HEK293 (cell line): ENCODE measurements around the gene BCL7C.

ENCODE experiments used
- CTCF ChIA-PET: fragments of 350-600 bp; formaldehyde crosslinking; extraction: SDS; loops from one replicate; lab custom pipeline; 2021; ENCODE audit warnings: antibody characterized with exemption; lab: Yijun Ruan, JAX
- POLR2A ChIA-PET: fragments of 300-600 bp; formaldehyde crosslinking; extraction: SDS; loops from one replicate; lab custom pipeline; 2020; ENCODE audit warnings: antibody characterized with exemption, inconsistent platforms; lab: Yijun Ruan, JAX
- H3K27ac ChIP-seq: fragments of 200-500 bp; sonication (Bioruptor generic); 2 replicates; pipeline ENCODE4 v1.5.1; 2014; ENCODE audit warnings: low read depth, low read length, control low read depth, inconsistent platforms; ENCODE audit errors: extremely low read depth
- H3K36me3 ChIP-seq, 2 experiments: fragments of 200-500 bp in 1 of 2; sonication (Bioruptor generic) in 1 of 2; 1 replicate in 1 of 2; 2 replicates in 1 of 2; pipeline ENCODE4 v1.5.1; 2014 to 2017; ENCODE audit warnings: inconsistent platforms in 2 of 2, low read length in 2 of 2; ENCODE audit not compliant: control insufficient read depth in 2 of 2, insufficient read depth in 1 of 2
- H3K4me1 ChIP-seq: fragments of 200-500 bp; sonication (Bioruptor generic); 2 replicates; pipeline ENCODE4 v1.5.1; 2014; ENCODE audit warnings: mild to moderate bottlenecking, low read length, inconsistent platforms; ENCODE audit not compliant: control insufficient read depth, insufficient read depth
- H3K4me3 ChIP-seq: 2 replicates; pipeline ENCODE4 v1.5.1; 2011; ENCODE audit warnings: low read depth, mild to moderate bottlenecking, control low read depth, low read length, moderate library complexity
- H3K9me3 ChIP-seq: fragments of 200-500 bp; sonication (Bioruptor generic); 2 replicates; pipeline ENCODE4 v1.5.1; 2014; ENCODE audit warnings: low read depth, low read length, inconsistent platforms; ENCODE audit not compliant: control insufficient read depth, insufficient read depth
- HOXD13 ChIP-seq: sonication (generic); formaldehyde crosslinking; IDR thresholded peaks from 2 replicates; pipeline ENCODE4 v1.8.0; 2022; ENCODE audit warnings: missing genetic modification reagents, borderline replicate concordance
- KLF1 ChIP-seq: fragments of 450-650 bp; formaldehyde crosslinking; IDR thresholded peaks from 2 replicates; pipeline ENCODE4 v1.5.1; 2016; ENCODE audit warnings: missing biosample characterization, missing genetic modification characterization
- KLF7 ChIP-seq: fragments of 450-650 bp; formaldehyde crosslinking; IDR thresholded peaks from 2 replicates; pipeline ENCODE4 v1.5.1; 2016; ENCODE audit warnings: missing biosample characterization, missing genetic modification characterization, borderline replicate concordance
- KLF8 ChIP-seq: fragments of 450-650 bp; formaldehyde crosslinking; IDR thresholded peaks from 2 replicates; pipeline ENCODE4 v1.5.1; 2016; ENCODE audit warnings: missing biosample characterization, missing genetic modification characterization
- OVOL3 ChIP-seq: fragments of 450-650 bp; formaldehyde crosslinking; IDR thresholded peaks from 2 replicates; pipeline ENCODE4 v1.5.1; 2016; ENCODE audit warnings: missing biosample characterization, missing genetic modification characterization
- ZBTB17 ChIP-seq: fragments of 450-650 bp; formaldehyde crosslinking; IDR thresholded peaks from 2 replicates; pipeline ENCODE4 v1.5.1; 2016; ENCODE audit warnings: missing biosample characterization, missing genetic modification characterization
- ZBTB21 ChIP-seq: fragments of 450-650 bp; formaldehyde crosslinking; IDR thresholded peaks from 2 replicates; pipeline ENCODE4 v1.5.1; 2017; ENCODE audit warnings: missing biosample characterization, missing genetic modification characterization
- ZBTB48 ChIP-seq: fragments of 450-650 bp; formaldehyde crosslinking; IDR thresholded peaks from 2 replicates; pipeline ENCODE4 v1.5.1; 2016; ENCODE audit warnings: missing biosample characterization, missing genetic modification characterization
- ZBTB8A ChIP-seq: fragments of 450-650 bp; formaldehyde crosslinking; IDR thresholded peaks from 2 replicates; pipeline ENCODE4 v1.5.1; 2016; ENCODE audit warnings: missing biosample characterization, missing genetic modification characterization
- ZNF132 ChIP-seq: fragments of 450-650 bp; formaldehyde crosslinking; IDR thresholded peaks from 2 replicates; pipeline ENCODE4 v1.5.1; 2017; ENCODE audit warnings: missing biosample characterization, missing genetic modification characterization, borderline replicate concordance
- ZNF146 ChIP-seq: fragments of 450-650 bp; formaldehyde crosslinking; IDR thresholded peaks from 2 replicates; pipeline ENCODE4 v1.5.1; 2016; ENCODE audit warnings: missing biosample characterization, missing genetic modification characterization
- ZNF174 ChIP-seq: fragments of 450-650 bp; formaldehyde crosslinking; IDR thresholded peaks from 2 replicates; pipeline ENCODE4 v1.5.0; 2017; ENCODE audit warnings: missing biosample characterization, mild to moderate bottlenecking, missing genetic modification characterization
- ZNF311 ChIP-seq: fragments of 450-650 bp; formaldehyde crosslinking; IDR thresholded peaks from 2 replicates; pipeline ENCODE4 v1.5.1; 2017; ENCODE audit warnings: missing biosample characterization, missing genetic modification characterization, borderline replicate concordance
- ZNF335 ChIP-seq: fragments of 450-650 bp; formaldehyde crosslinking; conservative IDR thresholded peaks from 2 replicates; pipeline ENCODE4 v1.5.1; 2016; ENCODE audit warnings: missing biosample characterization, missing genetic modification characterization
- ZNF341 ChIP-seq: fragments of 450-650 bp; formaldehyde crosslinking; IDR thresholded peaks from 2 replicates; pipeline ENCODE4; 2016; ENCODE audit warnings: low read depth, missing biosample characterization, missing genetic modification characterization
- ZNF354C ChIP-seq: fragments of 450-650 bp; formaldehyde crosslinking; IDR thresholded peaks from 2 replicates; pipeline ENCODE4 v1.5.1; 2016; ENCODE audit warnings: missing biosample characterization, missing genetic modification characterization, low read depth, borderline replicate concordance
- ZNF473 ChIP-seq: fragments of 450-650 bp; formaldehyde crosslinking; IDR thresholded peaks from 2 replicates; pipeline ENCODE4 v1.5.1; 2017; ENCODE audit warnings: missing biosample characterization, missing genetic modification characterization
- ZNF501 ChIP-seq: fragments of 450-650 bp; formaldehyde crosslinking; IDR thresholded peaks from 2 replicates; pipeline ENCODE4 v1.5.1; 2016; ENCODE audit warnings: missing biosample characterization, missing genetic modification characterization
- ZNF514 ChIP-seq: fragments of 450-650 bp; formaldehyde crosslinking; IDR thresholded peaks from 2 replicates; pipeline ENCODE4 v1.5.1; 2016; ENCODE audit warnings: missing biosample characterization, missing genetic modification characterization
- ZNF521 ChIP-seq: fragments of 450-650 bp; formaldehyde crosslinking; IDR thresholded peaks from 2 replicates; pipeline ENCODE4 v1.5.1; 2017; ENCODE audit warnings: missing biosample characterization, mild to moderate bottlenecking, missing genetic modification characterization
- ZNF571 ChIP-seq: fragments of 450-650 bp; formaldehyde crosslinking; IDR thresholded peaks from 2 replicates; pipeline ENCODE4 v1.5.0; 2017; ENCODE audit warnings: missing biosample characterization, missing genetic modification characterization
- ZNF596 ChIP-seq: fragments of 450-650 bp; IDR thresholded peaks from 2 replicates; pipeline ENCODE4 v1.5.0; 2018; ENCODE audit warnings: missing biosample characterization, mild to moderate bottlenecking, missing genetic modification characterization, moderate library complexity
- ZNF670 ChIP-seq: fragments of 450-650 bp; formaldehyde crosslinking; IDR thresholded peaks from 2 replicates; pipeline ENCODE4 v1.5.1; 2016; ENCODE audit warnings: missing biosample characterization, missing genetic modification characterization, low read depth
- ZSCAN5A ChIP-seq: fragments of 450-650 bp; formaldehyde crosslinking; IDR thresholded peaks from 2 replicates; pipeline ENCODE4 v1.5.1; 2016; ENCODE audit warnings: missing biosample characterization, missing genetic modification characterization
- TF ChIP-seq, protein P1 (sequence below): fragments of 450-650 bp; formaldehyde crosslinking; IDR thresholded peaks from 2 replicates; pipeline ENCODE4 v1.5.1; 2016; ENCODE audit warnings: missing biosample characterization, missing genetic modification characterization
- TF ChIP-seq, protein P2 (sequence below): fragments of 450-650 bp; formaldehyde crosslinking; IDR thresholded peaks from 2 replicates; pipeline ENCODE4 v1.5.1; 2016; ENCODE audit warnings: missing biosample characterization, missing genetic modification characterization, low read depth
- TF ChIP-seq, protein P3 (sequence below): fragments of 450-650 bp; formaldehyde crosslinking; IDR thresholded peaks from 2 replicates; pipeline ENCODE4 v1.5.1; 2016; ENCODE audit warnings: missing biosample characterization, missing genetic modification characterization
- TF ChIP-seq, protein P4 (sequence below): fragments of 450-650 bp; formaldehyde crosslinking; IDR thresholded peaks from 2 replicates; pipeline ENCODE4 v1.5.1; 2016; ENCODE audit warnings: missing biosample characterization, missing genetic modification characterization, borderline replicate concordance

BCL7C gene

GRCh38 chr16:30896889-30897733 lies 3.2 kb upstream of the BCL7C start (continued):
- TF ChIP-seq ZBTB21 (tag by site-specific recombination) (no peak), OVOL3 (tag by site-specific recombination) (no peak), ZNF521 (tag by site-specific recombination) (no peak), KLF8 (tag by site-specific recombination) (peak; percentile 60; the same call in 1 of the 2 replicates), ZNF596 (tag by site-specific recombination) (no peak), ZBTB8A (tag by site-specific recombination) (peak; percentile 32), HOXD13 (CRISPR knock-in tag) (no peak), ZNF174 (tag by site-specific recombination) (no peak), ZNF670 (tag by site-specific recombination) (no peak), ZBTB17 (0 out of 2 replicates have a peak, but pooled peaks have one; percentile 18), ZNF501 (tag by site-specific recombination) (no peak), ZNF354C (no peak), ZNF311 (tag by site-specific recombination) (no peak), ZSCAN5A (tag by site-specific recombination) (no peak), ZNF146 (tag by site-specific recombination) (no peak), ZBTB48 (tag by site-specific recombination) (peak; percentile 68; the same call in 1 of the 2 replicates), ZNF571 (tag by site-specific recombination) (no peak), ZNF341 (tag by site-specific recombination) (no peak), KLF7 (tag by site-specific recombination) (0 out of 2 replicates have a peak, but pooled peaks have one; percentile 3)
- TF ChIP-seq, protein P1, sequence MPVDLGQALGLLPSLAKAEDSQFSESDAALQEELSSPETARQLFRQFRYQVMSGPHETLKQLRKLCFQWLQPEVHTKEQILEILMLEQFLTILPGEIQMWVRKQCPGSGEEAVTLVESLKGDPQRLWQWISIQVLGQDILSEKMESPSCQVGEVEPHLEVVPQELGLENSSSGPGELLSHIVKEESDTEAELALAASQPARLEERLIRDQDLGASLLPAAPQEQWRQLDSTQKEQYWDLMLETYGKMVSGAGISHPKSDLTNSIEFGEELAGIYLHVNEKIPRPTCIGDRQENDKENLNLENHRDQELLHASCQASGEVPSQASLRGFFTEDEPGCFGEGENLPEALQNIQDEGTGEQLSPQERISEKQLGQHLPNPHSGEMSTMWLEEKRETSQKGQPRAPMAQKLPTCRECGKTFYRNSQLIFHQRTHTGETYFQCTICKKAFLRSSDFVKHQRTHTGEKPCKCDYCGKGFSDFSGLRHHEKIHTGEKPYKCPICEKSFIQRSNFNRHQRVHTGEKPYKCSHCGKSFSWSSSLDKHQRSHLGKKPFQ (tag by site-specific recombination), result no peak
- TF ChIP-seq, protein P2, sequence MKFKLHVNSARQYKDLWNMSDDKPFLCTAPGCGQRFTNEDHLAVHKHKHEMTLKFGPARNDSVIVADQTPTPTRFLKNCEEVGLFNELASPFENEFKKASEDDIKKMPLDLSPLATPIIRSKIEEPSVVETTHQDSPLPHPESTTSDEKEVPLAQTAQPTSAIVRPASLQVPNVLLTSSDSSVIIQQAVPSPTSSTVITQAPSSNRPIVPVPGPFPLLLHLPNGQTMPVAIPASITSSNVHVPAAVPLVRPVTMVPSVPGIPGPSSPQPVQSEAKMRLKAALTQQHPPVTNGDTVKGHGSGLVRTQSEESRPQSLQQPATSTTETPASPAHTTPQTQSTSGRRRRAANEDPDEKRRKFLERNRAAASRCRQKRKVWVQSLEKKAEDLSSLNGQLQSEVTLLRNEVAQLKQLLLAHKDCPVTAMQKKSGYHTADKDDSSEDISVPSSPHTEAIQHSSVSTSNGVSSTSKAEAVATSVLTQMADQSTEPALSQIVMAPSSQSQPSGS (tag by site-specific recombination), result no peak

GRCh38 chr16:30896261-30896888 lies 2.5 kb upstream of the BCL7C start, which contains the start of gene CTF1:
TSS of gene CTF1 (plus strand) at chr16:30896614. CDS start at chr16:30896644, 30 bp downstream.
- H3K36me3 ChIP-seq, result peaks cover 6 to 10% of the 10 kb centered on the region in 2 experiments; a peak in 2 of 3 replicates
- CTCF ChIA-PET, result interaction anchor here (0.6 to 1.8 kb wide), 4 partner anchors 30 to 82 kb away, joined by 3 to 4 read pairs (median 4); no protein-coding TSS in a partner anchor
- H3K27ac ChIP-seq, result peak within 1 kb of the TSS; percentile 53
- no peaks in the 10 kb centered on the region for H3K9me3 ChIP-seq
- peak within 1 kb of the TSS; percentile 32 for H3K4me3 ChIP-seq
- POLR2A ChIA-PET, result interaction anchor here (1.0 kb wide), 1 partner anchor 148 kb away, joined by 4 read pairs; the partner anchor contains the start of gene PHKG2
- no peaks in the 10 kb centered on the region; the same call in 1 of the 2 replicates for H3K4me1 ChIP-seq
- peak; percentile 67 for TF ChIP-seq ZNF335
- TF ChIP-seq, protein P3, sequence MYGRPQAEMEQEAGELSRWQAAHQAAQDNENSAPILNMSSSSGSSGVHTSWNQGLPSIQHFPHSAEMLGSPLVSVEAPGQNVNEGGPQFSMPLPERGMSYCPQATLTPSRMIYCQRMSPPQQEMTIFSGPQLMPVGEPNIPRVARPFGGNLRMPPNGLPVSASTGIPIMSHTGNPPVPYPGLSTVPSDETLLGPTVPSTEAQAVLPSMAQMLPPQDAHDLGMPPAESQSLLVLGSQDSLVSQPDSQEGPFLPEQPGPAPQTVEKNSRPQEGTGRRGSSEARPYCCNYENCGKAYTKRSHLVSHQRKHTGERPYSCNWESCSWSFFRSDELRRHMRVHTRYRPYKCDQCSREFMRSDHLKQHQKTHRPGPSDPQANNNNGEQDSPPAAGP (tag by site-specific recombination), result no peak
- TF ChIP-seq ZNF473 (tag by site-specific recombination), result no peak
- TF ChIP-seq KLF1 (tag by site-specific recombination), result peak; percentile 68
- TF ChIP-seq ZNF132, result no peak
- TF ChIP-seq ZNF514 (tag by site-specific recombination), result no peak
- TF ChIP-seq, protein P4, sequence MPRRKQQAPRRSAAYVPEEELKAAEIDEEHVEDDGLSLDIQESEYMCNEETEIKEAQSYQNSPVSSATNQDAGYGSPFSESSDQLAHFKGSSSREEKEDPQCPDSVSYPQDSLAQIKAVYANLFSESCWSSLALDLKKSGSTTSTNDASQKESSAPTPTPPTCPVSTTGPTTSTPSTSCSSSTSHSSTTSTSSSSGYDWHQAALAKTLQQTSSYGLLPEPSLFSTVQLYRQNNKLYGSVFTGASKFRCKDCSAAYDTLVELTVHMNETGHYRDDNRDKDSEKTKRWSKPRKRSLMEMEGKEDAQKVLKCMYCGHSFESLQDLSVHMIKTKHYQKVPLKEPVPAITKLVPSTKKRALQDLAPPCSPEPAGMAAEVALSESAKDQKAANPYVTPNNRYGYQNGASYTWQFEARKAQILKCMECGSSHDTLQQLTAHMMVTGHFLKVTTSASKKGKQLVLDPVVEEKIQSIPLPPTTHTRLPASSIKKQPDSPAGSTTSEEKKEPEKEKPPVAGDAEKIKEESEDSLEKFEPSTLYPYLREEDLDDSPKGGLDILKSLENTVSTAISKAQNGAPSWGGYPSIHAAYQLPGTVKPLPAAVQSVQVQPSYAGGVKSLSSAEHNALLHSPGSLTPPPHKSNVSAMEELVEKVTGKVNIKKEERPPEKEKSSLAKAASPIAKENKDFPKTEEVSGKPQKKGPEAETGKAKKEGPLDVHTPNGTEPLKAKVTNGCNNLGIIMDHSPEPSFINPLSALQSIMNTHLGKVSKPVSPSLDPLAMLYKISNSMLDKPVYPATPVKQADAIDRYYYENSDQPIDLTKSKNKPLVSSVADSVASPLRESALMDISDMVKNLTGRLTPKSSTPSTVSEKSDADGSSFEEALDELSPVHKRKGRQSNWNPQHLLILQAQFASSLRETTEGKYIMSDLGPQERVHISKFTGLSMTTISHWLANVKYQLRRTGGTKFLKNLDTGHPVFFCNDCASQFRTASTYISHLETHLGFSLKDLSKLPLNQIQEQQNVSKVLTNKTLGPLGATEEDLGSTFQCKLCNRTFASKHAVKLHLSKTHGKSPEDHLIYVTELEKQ (tag by site-specific recombination), result no peak
